Measurements from ENCODE around the gene HNRNPL.

- TF ChIP-seq POLR2A (IDR thresholded peaks at IDR 0.05), result no peak
- no peak for TF ChIP-seq CTCF (IDR thresholded peaks at IDR 0.05)
- no peak for TF ChIP-seq POLR2AphosphoS5 (IDR thresholded peaks at IDR 0.05)
- TF ChIP-seq EP300 (IDR thresholded peaks at IDR 0.05), result no peak
These were observed 29.6 kb upstream of the HNRNPL start for GRCh38 chr19:38879400-38879751.
